ENCODE measurements around the gene EIF4EBP2. TPM values are rescaled to one million over a fixed set of nuclear protein-coding genes. Genes with fewer than 3 reads are reported as not detected.
A peak's percentile ranks its signal among the peaks of the same experiment; 100 is the strongest.

The EIF4EBP2 gene
- total RNA-seq, 1 experiment from 2014 or later: 91.9 TPM

- Histone ChIP-seq H3K27ac (ENCODE audit: low read depth, low read length, poor library complexity, severe bottlenecking) (no peak overlapping the region), H3K36me3 (ENCODE audit: insufficient read depth, low read length, poor library complexity, severe bottlenecking) (no peaks in the 10 kb centered on the region), H3K9me3 (ENCODE audit: low read depth, low read length, poor library complexity, severe bottlenecking) (no peaks in the 10 kb centered on the region), H3K4me3 (ENCODE audit: low read depth, low read length, poor library complexity, severe bottlenecking) (no peak overlapping the region), H3K27me3 (replicated peaks; ENCODE audit: insufficient read depth, low read depth, low read length, poor library complexity) (no peaks in the 10 kb centered on the region), H3K4me1 (ENCODE audit: insufficient read depth, low read length, poor library complexity, severe bottlenecking) (peaks cover 41% of the 10 kb centered on the region)
- DNase-seq (ENCODE audit: low spot score): no peak
- CTCF ChIA-PET: no interaction called here
- no peak for TF ChIP-seq CTCF (conservative IDR thresholded peaks at IDR 0.05; ENCODE audit: low read depth, low read length)
- TF ChIP-seq EZH2 (IDR thresholded peaks at IDR 0.05; ENCODE audit: borderline replicate concordance, low read depth, low read length, poor library complexity, severe bottlenecking): no peak
- POLR2A ChIA-PET (ENCODE audit: low non-redundant PET): no interaction called here
- intact Hi-C loops (cut with micrococcal nuclease; ENCODE audit: unreplicated experiment): loop anchor here (5.0 kb wide), 1 partner anchor 88 kb away; no protein-coding TSS in a partner anchor
- BruUV-seq (replicated peaks): no TSS peak
Observed at GRCh38 chr10:70360215-70360614, 43.7 kb upstream of the EIF4EBP2 start.

- Histone ChIP-seq H3K36me3 (ENCODE audit: insufficient read depth, low read length, poor library complexity, severe bottlenecking) (no peaks in the 10 kb centered on the region), H3K4me3 (ENCODE audit: low read depth, low read length, poor library complexity, severe bottlenecking) (no peak overlapping the region), H3K9me3 (ENCODE audit: low read depth, low read length, poor library complexity, severe bottlenecking) (no peaks in the 10 kb centered on the region), H3K4me1 (ENCODE audit: insufficient read depth, low read length, poor library complexity, severe bottlenecking) (peaks cover 29% of the 10 kb centered on the region), H3K27ac (ENCODE audit: low read depth, low read length, poor library complexity, severe bottlenecking) (no peak overlapping the region), H3K27me3 (replicated peaks; ENCODE audit: insufficient read depth, low read depth, low read length, poor library complexity) (no peaks in the 10 kb centered on the region)
- no peak for TF ChIP-seq CTCF (conservative IDR thresholded peaks at IDR 0.05; ENCODE audit: low read depth, low read length)
- TF ChIP-seq EZH2 (IDR thresholded peaks at IDR 0.05; ENCODE audit: borderline replicate concordance, low read depth, low read length, poor library complexity, severe bottlenecking): no peak
- POLR2A ChIA-PET (ENCODE audit: low non-redundant PET): no interaction called here
- DNase-seq (ENCODE audit: low spot score): no peak
- no TSS peak for BruUV-seq (replicated peaks)
- CTCF ChIA-PET: interaction anchor here (0.6 kb wide), 1 partner anchor 142 kb away, joined by 7 read pairs; no protein-coding TSS in a partner anchor
- intact Hi-C loops (cut with micrococcal nuclease; ENCODE audit: unreplicated experiment): loop anchor here (5.0 kb wide), 1 partner anchor 90 kb away; no protein-coding TSS in a partner anchor
Observed at GRCh38 chr10:70362328-70362727, 41.6 kb upstream of the EIF4EBP2 start.

- peaks cover 19% of the 10 kb centered on the region for H3K4me1 ChIP-seq (ENCODE audit: insufficient read depth, low read length, poor library complexity, severe bottlenecking)
- no peaks in the 10 kb centered on the region for H3K9me3 ChIP-seq (ENCODE audit: low read depth, low read length, poor library complexity, severe bottlenecking)
- no peak for DNase-seq (ENCODE audit: low spot score)
- CTCF ChIA-PET: interaction anchor here (1.1 to 2.3 kb wide), 5 partner anchors 98 to 217 kb away, joined by 3 to 80 read pairs (median 13); partner anchors contain the start of gene TYSND1
- TF ChIP-seq EZH2 (IDR thresholded peaks at IDR 0.05; ENCODE audit: borderline replicate concordance, low read depth, low read length, poor library complexity, severe bottlenecking) (no peak), CTCF (conservative IDR thresholded peaks at IDR 0.05; ENCODE audit: low read depth, low read length) (no peak)
- intact Hi-C loops (cut with micrococcal nuclease; ENCODE audit: unreplicated experiment): loop anchor here (5.0 kb wide), 1 partner anchor 91 kb away; no protein-coding TSS in a partner anchor
- no peak overlapping the region for H3K4me3 ChIP-seq (ENCODE audit: low read depth, low read length, poor library complexity, severe bottlenecking)
- H3K27me3 ChIP-seq (replicated peaks; ENCODE audit: insufficient read depth, low read depth, low read length, poor library complexity): no peaks in the 10 kb centered on the region
- H3K27ac ChIP-seq (ENCODE audit: low read depth, low read length, poor library complexity, severe bottlenecking): peak overlapping the region; percentile 78
- BruUV-seq (replicated peaks): no TSS peak
- H3K36me3 ChIP-seq (ENCODE audit: insufficient read depth, low read length, poor library complexity, severe bottlenecking): no peaks in the 10 kb centered on the region
- POLR2A ChIA-PET (ENCODE audit: low non-redundant PET): no interaction called here
Observed at GRCh38 chr10:70363292-70363691, 40.7 kb upstream of the EIF4EBP2 start.

All from A673 (cell line).